Smooth muscle cell (in vitro differentiated cells): Measurements from ENCODE around the gene STK24. TPM values are rescaled to one million over a fixed set of nuclear protein-coding genes. Genes with fewer than 3 reads are reported as not detected.
A peak's percentile ranks its signal among the peaks of the same experiment; 100 is the strongest.

ENCODE experiments used
- DNase-seq: peaks from one replicate; lab custom pipeline; 2025; ENCODE audit not compliant: unreplicated experiment; lab: John Stamatoyannopoulos, UW
- H2AFZ ChIP-seq: fragments of 200-600 bp; sonication (generic); 2 replicates; pipeline ENCODE4 v1.6.0; 2016; ENCODE audit warnings: antibody characterized with exemption, low read depth, mild to moderate bottlenecking
- H3F3A ChIP-seq: fragments of 200-600 bp; sonication (generic); 2 replicates; pipeline ENCODE4 v1.6.0; 2017; ENCODE audit warnings: antibody characterized with exemption, low read depth
- H3K27ac ChIP-seq: fragments of 200-600 bp; sonication (generic); 2 replicates; pipeline ENCODE4 v1.5.1; 2016; ENCODE audit warnings: low read depth, mild to moderate bottlenecking
- H3K27me3 ChIP-seq: fragments of 200-600 bp; sonication (generic); 2 replicates; pipeline ENCODE4 v1.6.1; 2016; ENCODE audit warnings: low read depth, mild to moderate bottlenecking
- H3K36me3 ChIP-seq: fragments of 200-600 bp; sonication (generic); 2 replicates; pipeline ENCODE4 v1.5.1; 2016; ENCODE audit warnings: low read depth
- H3K4me1 ChIP-seq: fragments of 200-600 bp; sonication (generic); 2 replicates; pipeline ENCODE4 v1.5.1; 2016; ENCODE audit warnings: low read depth
- H3K4me2 ChIP-seq: fragments of 200-600 bp; sonication (generic); 2 replicates; pipeline ENCODE4 v1.6.0; 2016; ENCODE audit warnings: mild to moderate bottlenecking
- H3K4me3 ChIP-seq: fragments of 200-600 bp; sonication (generic); 2 replicates; pipeline ENCODE4 v1.5.1; 2016; ENCODE audit warnings: mild to moderate bottlenecking
- H3K79me2 ChIP-seq: fragments of 200-600 bp; sonication (generic); 2 replicates; pipeline ENCODE4 v1.6.0; 2016; ENCODE audit warnings: low read depth, mild to moderate bottlenecking
- H3K9ac ChIP-seq: fragments of 200-600 bp; sonication (generic); 2 replicates; pipeline ENCODE4 v1.6.0; 2016; ENCODE audit warnings: low read depth
- H3K9me3 ChIP-seq: fragments of 200-600 bp; sonication (generic); replicated peaks from 2 replicates; pipeline ENCODE4 v1.5.1; 2016; ENCODE audit warnings: low read depth
- H4K20me1 ChIP-seq: fragments of 200-600 bp; sonication (generic); 2 replicates; pipeline ENCODE4 v1.6.0; 2016; ENCODE audit warnings: low read depth
- CTCF ChIP-seq: fragments of 200-600 bp; sonication (generic); IDR thresholded peaks from 2 replicates; pipeline ENCODE4 v1.5.1; 2017; ENCODE audit warnings: borderline replicate concordance, mild to moderate bottlenecking, antibody characterized with exemption; ENCODE audit not compliant: insufficient read depth, poor library complexity, severe bottlenecking
- WGBS: methylation state at CpG from one replicate; pipeline ENCODE4 v1.1.7; 2016; ENCODE audit warnings: low lambda C conversion rate; 5-methylcytosine and 5-hydroxymethylcytosine counted together
- polyA plus RNA-seq: library from polyadenylated mRNA; unstranded; fragments of >200 nt; fragmentation: Nextera tagmentation; extraction: Ambion mirVana; gene quantifications from 2 replicates; pipeline ENCODE4 v1.2.1, GENCODE V29; 2016
- total RNA-seq: library from RNA; depleted of rRNA; stranded (reverse); fragments of >200 nt; gene quantifications from 2 replicates; pipeline ENCODE4 v1.2.3, GENCODE V29; 2014

Gene STK24
- total and polyA plus RNA-seq, 2 experiments from 2014 or later: 80.2 to 89.1 TPM

- H3K4me2 ChIP-seq: peak overlapping the region; percentile 59
- H3K79me2 ChIP-seq: peaks cover 100% of the 10 kb centered on the region
- peak overlapping the region; percentile 42 for H3K9ac ChIP-seq
- DNase-seq: no peak
- peaks cover 100% of the 10 kb centered on the region for H4K20me1 ChIP-seq
- no peak overlapping the region for H2AFZ ChIP-seq
- no peak overlapping the region for H3K4me3 ChIP-seq
- no peaks in the 10 kb centered on the region for H3K9me3 ChIP-seq
- peak overlapping the region; percentile 75 for H3K27ac ChIP-seq
- no peak for TF ChIP-seq CTCF
- H3K36me3 ChIP-seq: no peaks in the 10 kb centered on the region
- no peaks in the 10 kb centered on the region for H3F3A ChIP-seq
- no peaks in the 10 kb centered on the region for H3K27me3 ChIP-seq
- peaks cover 29% of the 10 kb centered on the region for H3K4me1 ChIP-seq
- WGBS: 36% methylated on average over 5 of the region's 5 CpGs
Observed at GRCh38 chr13:98541191-98541590, 35.7 kb downstream of the STK24 start.

GRCh38 chr13:98540476-98540875 lies 36.4 kb downstream of the STK24 start:
- Histone ChIP-seq H3F3A (no peaks in the 10 kb centered on the region), H2AFZ (no peak overlapping the region), H3K36me3 (no peaks in the 10 kb centered on the region), H3K9ac (no peak overlapping the region), H3K9me3 (no peaks in the 10 kb centered on the region), H3K4me1 (peaks cover 29% of the 10 kb centered on the region), H3K4me2 (peak overlapping the region; percentile 59), H3K27ac (peak overlapping the region; percentile 75), H3K27me3 (no peaks in the 10 kb centered on the region), H3K4me3 (no peak overlapping the region), H3K79me2 (peaks cover 100% of the 10 kb centered on the region), H4K20me1 (peaks cover 100% of the 10 kb centered on the region)
- DNase-seq: no peak
- no peak for TF ChIP-seq CTCF
- 37% methylated on average over 1 of the region's 1 CpG for WGBS

- no peak overlapping the region for H3K4me3 ChIP-seq
- H3K36me3 ChIP-seq: no peaks in the 10 kb centered on the region
- no peak overlapping the region for H2AFZ ChIP-seq
- no peaks in the 10 kb centered on the region for H3F3A ChIP-seq
- peaks cover 100% of the 10 kb centered on the region for H4K20me1 ChIP-seq
- no peak overlapping the region for H3K9ac ChIP-seq
- peaks cover 100% of the 10 kb centered on the region for H3K79me2 ChIP-seq
- 84% methylated on average over 7 of the region's 7 CpGs for WGBS
- no peaks in the 10 kb centered on the region for H3K9me3 ChIP-seq
- TF ChIP-seq CTCF: no peak
- H3K4me1 ChIP-seq: peaks cover 28% of the 10 kb centered on the region
- no peaks in the 10 kb centered on the region for H3K27me3 ChIP-seq
- H3K4me2 ChIP-seq: no peak overlapping the region
- no peak for DNase-seq
- H3K27ac ChIP-seq: no peak overlapping the region
Observed at GRCh38 chr13:98539666-98540065, 37.2 kb downstream of the STK24 start.

- H3K4me2 ChIP-seq: no peak overlapping the region
- no peak overlapping the region for H3K9ac ChIP-seq
- H3K27me3 ChIP-seq: no peaks in the 10 kb centered on the region
- H3K4me3 ChIP-seq: no peak overlapping the region
- peaks cover 100% of the 10 kb centered on the region for H3K79me2 ChIP-seq
- whole genome bisulfite sequencing: 97% methylated on average over 8 of the region's 8 CpGs
- no peak overlapping the region for H2AFZ ChIP-seq
- DNase-seq: no peak
- H4K20me1 ChIP-seq: peaks cover 100% of the 10 kb centered on the region
- H3K36me3 ChIP-seq: no peaks in the 10 kb centered on the region
- H3K27ac ChIP-seq: no peak overlapping the region
- no peaks in the 10 kb centered on the region for H3K9me3 ChIP-seq
- H3K4me1 ChIP-seq: peaks cover 21% of the 10 kb centered on the region
- TF ChIP-seq CTCF: no peak
- no peaks in the 10 kb centered on the region for H3F3A ChIP-seq
Observed at GRCh38 chr13:98538876-98539275, 38.0 kb downstream of the STK24 start.
